ENCODE measurements around the gene COA6.

DNA sequence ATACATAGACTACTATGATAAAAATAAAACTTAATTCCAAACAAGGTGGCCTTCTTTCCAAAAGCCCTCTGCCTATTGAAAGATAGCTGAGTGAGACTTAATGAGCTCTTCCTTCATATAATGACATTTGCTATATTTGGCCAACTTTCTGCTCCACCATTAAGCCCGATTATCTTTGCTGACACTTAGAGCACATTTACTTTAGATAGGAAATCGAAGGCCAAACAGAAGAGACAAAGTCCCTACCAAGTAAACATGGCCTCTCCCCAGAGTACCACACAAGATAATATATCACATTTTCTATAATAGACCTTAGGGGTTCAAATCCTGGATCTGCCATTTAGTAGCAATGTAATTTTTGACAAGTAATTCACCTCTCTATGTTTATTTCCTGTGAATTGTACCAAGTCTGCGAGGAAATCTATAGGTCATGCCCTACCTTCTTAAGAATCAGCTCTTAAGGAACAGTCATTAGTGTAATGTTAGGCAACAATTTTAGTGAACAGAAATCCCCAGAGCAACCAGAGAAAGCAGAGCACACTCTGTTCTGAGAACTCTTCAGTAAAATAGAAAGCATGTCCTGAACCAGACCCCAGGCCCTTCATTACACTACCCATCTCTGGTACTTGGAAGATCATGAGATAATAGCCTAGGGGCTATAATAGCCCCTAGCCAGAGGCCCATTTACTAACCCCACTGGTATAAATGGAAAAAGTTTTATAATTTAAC lies 17.3 kb upstream of the COA6 start:
- TF ChIP-seq EZH2 (IDR thresholded peaks at IDR 0.05) = no peak
- TF ChIP-seq POLR2AphosphoS5 (IDR thresholded peaks at IDR 0.05; ENCODE audit: borderline replicate concordance, low read depth, low read length) = no peak
- TF ChIP-seq FOXP2 (optimal IDR thresholded peaks at IDR 0.05; ENCODE audit: control extremely low read depth, extremely low read length, insufficient read depth) = no peak
